ENCODE measurements around the gene KARS1. TPM values are rescaled to one million over a fixed set of nuclear protein-coding genes. Genes with fewer than 3 reads are reported as not detected.

KARS1 gene
- total RNA-seq, 1 experiment from 2014 or later = 148 TPM

DNA sequence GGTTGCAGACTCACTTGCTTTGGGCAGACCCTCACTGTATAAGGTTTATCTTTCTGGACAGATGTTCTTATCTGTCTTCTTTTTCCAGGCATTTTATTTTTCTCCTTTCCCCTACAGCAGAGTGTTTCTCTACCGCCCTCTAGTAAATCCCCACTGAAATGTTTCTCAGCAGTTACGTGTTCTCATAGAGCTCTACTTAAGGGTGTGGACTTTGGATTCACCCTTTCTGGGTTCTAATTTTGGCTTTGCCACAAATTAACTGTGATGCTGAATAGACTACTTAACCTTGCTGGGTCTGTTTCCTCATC is 26.3 kb downstream of the KARS1 start:
- Histone ChIP-seq H3K79me2 (ENCODE audit: low read length) (peaks cover 14% of the 10 kb centered on the region), H3K36me3 (ENCODE audit: low read depth, low read length) (no peaks in the 10 kb centered on the region; the same call in 1 of the 2 replicates), H3K27me3 (ENCODE audit: low read length) (no peaks in the 10 kb centered on the region), H3K27ac (ENCODE audit: low read length) (no peak overlapping the region), H3K4me3 (ENCODE audit: low read length) (peak overlapping the region; percentile 96; the same call in 1 of the 2 replicates), H3K4me1 (ENCODE audit: insufficient read depth, low read length) (peaks cover 22% of the 10 kb centered on the region), H2AFZ (ENCODE audit: low read length) (no peak overlapping the region), H3K9me2 (replicated peaks; ENCODE audit: low read length) (no peaks in the 10 kb centered on the region), H3F3A (ENCODE audit: low read length, unreplicated experiment) (no peaks in the 10 kb centered on the region), H3K9ac (ENCODE audit: low read length) (no peak overlapping the region), H4K20me1 (ENCODE audit: low read length) (no peaks in the 10 kb centered on the region), H3K4me2 (ENCODE audit: low read length) (peak overlapping the region; percentile 99), H3K9me3 (ENCODE audit: low read length) (no peaks in the 10 kb centered on the region)
- intact Hi-C loops (cut with micrococcal nuclease) = loop anchor here (5.0 kb wide), 2 partner anchors 64 to 159 kb away; partner anchors contain the start of genes TMEM170A and TMEM231
- ATAC-seq = no peak
- peak; percentile 39 for DNase-seq
- BruUV-seq (replicated peaks) = no TSS peak
- TF ChIP-seq EZH2 (IDR thresholded peaks at IDR 0.05; ENCODE audit: low read length, unreplicated experiment) = no peak
- TF ChIP-seq CTCF (conservative IDR thresholded peaks at IDR 0.05; ENCODE audit: low read depth, low read length) = peak; percentile 63
- ChIA-PET CTCF (interaction anchor here (0.5 to 1.0 kb wide), 6 partner anchors 26 to 756 kb away, joined by 3 to 8 read pairs (median 6); partner anchors contain the start of genes KARS1 and TERF2IP), POLR2A (ENCODE audit: unreplicated experiment) (no interaction called here)

- ChIA-PET POLR2A (ENCODE audit: unreplicated experiment) (no interaction called here), CTCF (interaction anchor here (1.0 kb wide), 4 partner anchors 27 to 103 kb away, joined by 3 to 6 read pairs (median 4); partner anchors contain the start of genes KARS1 and TERF2IP)
- H4K20me1 ChIP-seq (ENCODE audit: low read length) = no peaks in the 10 kb centered on the region
- peaks cover 28% of the 10 kb centered on the region for H3K4me1 ChIP-seq (ENCODE audit: insufficient read depth, low read length)
- H3K27me3 ChIP-seq (ENCODE audit: low read length) = no peaks in the 10 kb centered on the region
- H3F3A ChIP-seq (ENCODE audit: low read length, unreplicated experiment) = no peaks in the 10 kb centered on the region
- 0 out of 2 replicates have a peak, but pooled peaks cover 2% of the 10 kb centered on the region for H3K36me3 ChIP-seq (ENCODE audit: low read depth, low read length)
- no peak overlapping the region for H3K27ac ChIP-seq (ENCODE audit: low read length)
- H3K9me3 ChIP-seq (ENCODE audit: low read length) = no peaks in the 10 kb centered on the region
- TF ChIP-seq EZH2phosphoT487 (IDR thresholded peaks at IDR 0.05; ENCODE audit: borderline replicate concordance, low read length) (no peak), EZH2 (IDR thresholded peaks at IDR 0.05; ENCODE audit: low read length, unreplicated experiment) (no peak), CTCF (conservative IDR thresholded peaks at IDR 0.05; ENCODE audit: low read depth, low read length) (no peak)
- intact Hi-C loops (cut with micrococcal nuclease) = loop anchor here (5.0 kb wide), 2 partner anchors 63 to 158 kb away; partner anchors contain the start of genes TMEM170A and TMEM231
- no peak for DNase-seq
- no peaks in the 10 kb centered on the region for H3K9me2 ChIP-seq (replicated peaks; ENCODE audit: low read length)
- no peak overlapping the region for H3K9ac ChIP-seq (ENCODE audit: low read length)
- H3K79me2 ChIP-seq (ENCODE audit: low read length) = peaks cover 14% of the 10 kb centered on the region
- peak overlapping the region; percentile 99 for H3K4me2 ChIP-seq (ENCODE audit: low read length)
- no peak for ATAC-seq
- no peak overlapping the region for H2AFZ ChIP-seq (ENCODE audit: low read length)
- BruUV-seq (replicated peaks) = no TSS peak
- H3K4me3 ChIP-seq (ENCODE audit: low read length) = no peak overlapping the region
These were observed 26.9 kb downstream of the KARS1 start for GRCh38 chr16:75620326-75621169.

DNA sequence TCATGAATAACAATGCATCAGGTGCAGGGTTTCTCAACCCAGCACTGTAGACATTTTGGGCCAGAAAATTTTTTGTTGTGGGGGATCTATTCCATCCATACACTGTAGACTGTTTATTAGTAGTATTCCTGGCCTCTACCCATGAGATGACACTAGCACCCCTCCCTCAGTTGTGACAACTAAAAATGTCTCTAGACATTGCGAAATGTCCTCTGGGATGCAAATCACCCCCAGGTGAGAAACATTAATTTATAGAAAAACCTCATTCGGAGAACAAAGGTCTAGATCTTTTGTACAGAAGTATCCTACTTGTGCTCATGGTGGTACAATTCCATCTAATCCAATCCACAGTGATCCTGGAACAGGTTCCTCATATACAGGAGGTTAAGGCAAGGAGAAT is 28.7 kb downstream of the KARS1 start:
- Histone ChIP-seq H3K4me3 (ENCODE audit: low read length) (no peak overlapping the region), H3K27ac (ENCODE audit: low read length) (no peak overlapping the region), H3K9me3 (ENCODE audit: low read length) (no peaks in the 10 kb centered on the region), H3K36me3 (ENCODE audit: low read depth, low read length) (0 out of 2 replicates have a peak, but pooled peaks cover 3% of the 10 kb centered on the region), H3K4me1 (ENCODE audit: insufficient read depth, low read length) (peaks cover 43% of the 10 kb centered on the region), H3K27me3 (ENCODE audit: low read length) (no peaks in the 10 kb centered on the region), H4K20me1 (ENCODE audit: low read length) (no peaks in the 10 kb centered on the region), H2AFZ (ENCODE audit: low read length) (no peak overlapping the region), H3K4me2 (ENCODE audit: low read length) (no peak overlapping the region), H3F3A (ENCODE audit: low read length, unreplicated experiment) (no peaks in the 10 kb centered on the region), H3K9me2 (replicated peaks; ENCODE audit: low read length) (no peaks in the 10 kb centered on the region), H3K9ac (ENCODE audit: low read length) (no peak overlapping the region), H3K79me2 (ENCODE audit: low read length) (peaks cover 14% of the 10 kb centered on the region)
- TF ChIP-seq EZH2 (IDR thresholded peaks at IDR 0.05; ENCODE audit: low read length, unreplicated experiment) (no peak), CTCF (conservative IDR thresholded peaks at IDR 0.05; ENCODE audit: low read depth, low read length) (no peak), EZH2phosphoT487 (IDR thresholded peaks at IDR 0.05; ENCODE audit: borderline replicate concordance, low read length) (no peak)
- ChIA-PET CTCF (no interaction called here), POLR2A (ENCODE audit: unreplicated experiment) (no interaction called here)
- ATAC-seq (no peak), DNase-seq (no peak)
- BruUV-seq (replicated peaks) = no TSS peak
- intact Hi-C loops (cut with micrococcal nuclease) = no loop called here
